ENCODE data around the gene SCAF4.
"Not testable (repeated sequence)": the region's sequence is repeated elsewhere in the genome, so short reads cannot be mapped to it uniquely, and the experiment has no call there.

The SCAF4 gene

DNA sequence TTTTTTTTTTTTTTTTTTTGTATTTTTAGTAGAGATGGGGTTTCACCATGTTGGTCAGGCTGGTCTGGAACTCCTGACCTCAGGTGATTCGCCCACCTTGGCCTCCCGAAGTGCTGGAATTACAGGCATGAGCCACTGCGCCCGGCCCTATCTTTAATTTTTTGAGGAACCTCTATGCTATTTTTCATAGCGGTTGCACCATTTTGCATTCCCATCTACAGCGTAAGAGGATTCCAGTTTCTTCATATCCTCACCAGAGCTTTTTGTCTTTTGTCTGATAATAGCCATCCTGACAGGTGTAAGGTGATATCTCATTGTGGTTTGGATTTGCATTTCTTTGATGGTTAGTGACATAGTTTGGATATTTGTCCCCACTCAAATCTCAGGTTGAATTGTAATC lies 100.0 kb downstream of the SCAF4 start:
- not testable (repeated sequence) for DNase-seq

- no peak for DNase-seq
Observed at GRCh38 chr21:31629972-31630711, 101.8 kb downstream of the SCAF4 start.

DNA sequence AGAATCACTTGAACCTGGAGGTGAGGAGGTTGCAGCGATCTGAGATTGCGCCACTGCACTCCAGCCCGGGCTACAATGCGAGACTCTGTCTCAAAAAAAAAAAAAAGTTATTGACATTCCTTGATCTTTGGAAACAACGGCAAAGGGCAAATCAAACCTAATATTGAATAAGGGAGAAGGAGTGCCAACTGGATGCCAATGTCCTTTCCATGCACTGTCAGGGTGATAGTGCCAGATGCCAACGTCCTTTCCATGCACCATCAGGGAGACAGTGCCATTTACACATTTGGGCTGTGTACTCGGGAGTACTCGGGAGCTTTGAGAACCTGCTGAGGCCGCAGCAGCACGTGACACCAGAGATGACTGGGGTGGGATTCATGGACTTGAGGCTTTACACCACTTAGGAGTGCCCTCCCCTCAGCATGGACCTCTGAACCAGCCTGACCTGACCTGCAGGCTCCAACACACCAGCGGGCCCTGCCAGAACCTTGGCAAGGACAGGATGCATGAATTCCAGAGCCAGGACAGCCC lies 106.9 kb downstream of the SCAF4 start:
- DNase-seq, result no peak

DNA sequence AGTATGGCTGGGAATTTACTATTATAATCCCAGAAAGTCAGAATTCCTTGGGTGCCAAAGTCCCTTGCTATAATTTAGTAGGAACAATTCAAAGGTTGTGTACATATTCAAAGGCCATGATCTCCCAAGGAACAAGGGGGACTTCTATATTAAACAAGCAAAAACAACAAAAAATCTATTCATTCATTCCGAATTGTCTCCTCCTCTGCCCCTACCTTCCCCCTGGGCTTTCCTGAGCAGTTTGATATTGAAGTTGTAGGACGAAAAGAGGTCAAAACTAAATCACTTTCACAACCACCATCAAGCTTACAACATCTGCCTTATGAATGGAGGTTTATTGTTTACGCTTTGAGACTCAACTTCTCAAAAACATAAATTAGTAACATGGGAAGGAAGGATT lies 107.7 kb downstream of the SCAF4 start:
- no peak for DNase-seq

DNA sequence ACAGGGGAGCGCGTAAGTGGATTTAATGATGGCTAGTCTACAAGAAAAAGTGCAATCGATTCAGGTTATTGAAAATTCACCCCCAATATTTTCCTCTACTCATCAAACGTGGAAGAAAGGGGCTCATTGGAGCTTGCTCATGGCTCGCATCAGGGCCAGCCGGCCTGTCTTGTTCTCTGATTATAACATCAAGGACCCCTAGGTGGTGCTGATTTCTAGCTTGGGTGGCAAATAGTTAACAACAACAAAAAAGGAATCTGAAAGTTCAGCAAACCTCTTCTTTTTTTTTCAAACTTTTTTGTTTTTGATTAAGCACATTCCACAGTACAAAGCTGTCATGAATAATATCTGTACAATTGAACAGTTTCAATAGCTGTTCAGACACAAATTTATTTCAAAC lies 108.3 kb downstream of the SCAF4 start:
- DNase-seq, result no peak

DNA sequence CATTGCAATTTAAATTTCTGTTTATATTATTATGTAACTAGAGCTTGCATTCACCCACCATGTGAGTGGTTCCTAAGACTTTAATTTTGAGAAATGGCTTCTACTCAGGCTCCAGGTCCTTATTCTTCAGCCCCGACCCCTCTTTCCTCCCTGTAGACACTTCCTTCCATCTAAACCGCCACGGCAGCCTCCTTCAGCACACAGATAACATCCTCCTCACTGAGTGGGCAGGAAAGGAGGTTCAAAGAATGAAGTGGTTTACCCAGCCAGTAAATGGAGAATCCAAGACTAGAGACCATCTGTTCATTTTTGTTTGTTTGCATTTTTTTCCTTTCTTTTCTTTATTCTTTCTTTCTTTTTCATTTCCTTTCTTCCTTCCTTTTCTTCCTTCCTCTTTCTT lies 109.5 kb downstream of the SCAF4 start:
- no peak for DNase-seq

Data from activated CD4-positive, alpha-beta T cell treated with anti-CD3 and anti-CD28 coated beads, Interleukin-2, amount 50 U/mL, for 4 hours (primary cell).